WI38 (cell line): ENCODE results near the gene SPDYA.

Source experiments
- H3K4me3 ChIP-seq: 2 replicates; pipeline ENCODE4 v1.5.1; 2011; ENCODE audit warnings: low read depth, mild to moderate bottlenecking, control low read depth, low read length
- TF ChIP-seq, protein P1 (sequence below): IDR thresholded peaks from 2 replicates; pipeline ENCODE4 v1.5.1; 2012; ENCODE audit warnings: low read depth, mild to moderate bottlenecking, control low read depth, low read length

Gene SPDYA

DNA sequence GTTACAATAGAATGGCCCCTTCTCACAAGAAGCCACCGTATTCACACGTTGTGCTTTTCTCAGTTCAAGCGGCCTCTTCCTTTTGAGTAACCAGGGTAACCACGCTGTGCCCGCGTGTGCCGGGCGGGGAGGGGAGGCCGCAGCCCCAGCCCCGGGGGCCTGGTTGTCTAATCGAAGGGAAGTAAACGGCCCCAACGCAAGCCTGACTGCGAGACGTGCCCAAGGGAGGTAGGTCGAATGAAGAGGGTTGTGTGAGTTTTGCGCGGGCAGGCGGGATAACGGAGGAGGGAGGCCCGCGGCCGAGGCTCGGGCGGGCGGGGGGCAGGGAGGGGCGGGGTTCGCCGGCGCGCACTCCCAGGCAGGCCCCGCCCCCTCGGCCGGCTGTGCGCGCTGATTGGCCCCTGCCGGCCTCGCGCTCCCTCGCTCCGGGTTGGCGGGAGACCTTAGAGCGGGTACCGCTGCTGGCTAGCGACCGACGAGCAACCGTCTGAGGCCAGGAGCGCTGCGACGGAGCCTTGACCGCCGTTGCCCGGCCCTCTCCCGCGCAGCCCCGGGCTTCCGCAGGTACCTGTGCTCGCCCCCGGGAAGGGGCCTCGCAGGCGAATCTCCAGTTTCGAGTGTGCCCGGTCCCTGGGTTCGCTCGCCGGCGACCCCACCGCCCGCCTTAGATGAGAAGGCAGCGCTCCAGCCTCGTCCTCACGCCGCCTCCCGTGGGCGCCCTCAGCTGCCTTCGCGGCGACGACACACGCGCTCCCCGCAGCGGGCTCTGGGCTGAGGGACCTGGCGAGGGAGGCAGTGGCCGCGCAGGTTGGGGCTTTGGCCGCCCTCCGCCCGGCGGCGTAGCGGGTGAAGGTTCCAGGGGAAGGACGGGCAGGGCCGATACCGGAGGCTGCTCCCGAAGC is at the start of gene SPDYA:
SPDYA (plus strand) TSS at position 451 of the 902 bp plus-strand sequence. CDS start 5,181 bp downstream, outside the sequence.
- H3K4me3 ChIP-seq, result peak within 1 kb of the TSS; percentile 48

DNA sequence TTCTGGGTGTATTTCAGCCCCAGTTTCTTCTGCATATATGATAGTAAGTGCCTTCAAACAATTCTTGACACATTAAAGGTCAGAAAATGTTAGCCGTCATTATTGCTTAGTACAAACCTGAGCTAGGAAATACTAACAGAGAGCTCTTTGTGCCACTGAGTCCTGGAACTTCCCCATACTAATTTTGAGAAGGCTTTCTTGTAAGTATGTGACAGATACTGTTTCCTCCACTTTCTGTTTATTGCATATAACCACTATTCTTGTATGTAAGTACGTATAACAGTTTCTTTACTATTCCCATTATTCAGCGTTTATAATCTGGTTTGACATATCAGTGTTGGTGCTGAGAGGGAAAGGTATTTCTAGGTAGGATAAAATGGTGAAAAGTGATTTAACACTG is 49.2 kb upstream of the SPDYA start:
- no peak overlapping the region for H3K4me3 ChIP-seq
- TF ChIP-seq, protein P1, sequence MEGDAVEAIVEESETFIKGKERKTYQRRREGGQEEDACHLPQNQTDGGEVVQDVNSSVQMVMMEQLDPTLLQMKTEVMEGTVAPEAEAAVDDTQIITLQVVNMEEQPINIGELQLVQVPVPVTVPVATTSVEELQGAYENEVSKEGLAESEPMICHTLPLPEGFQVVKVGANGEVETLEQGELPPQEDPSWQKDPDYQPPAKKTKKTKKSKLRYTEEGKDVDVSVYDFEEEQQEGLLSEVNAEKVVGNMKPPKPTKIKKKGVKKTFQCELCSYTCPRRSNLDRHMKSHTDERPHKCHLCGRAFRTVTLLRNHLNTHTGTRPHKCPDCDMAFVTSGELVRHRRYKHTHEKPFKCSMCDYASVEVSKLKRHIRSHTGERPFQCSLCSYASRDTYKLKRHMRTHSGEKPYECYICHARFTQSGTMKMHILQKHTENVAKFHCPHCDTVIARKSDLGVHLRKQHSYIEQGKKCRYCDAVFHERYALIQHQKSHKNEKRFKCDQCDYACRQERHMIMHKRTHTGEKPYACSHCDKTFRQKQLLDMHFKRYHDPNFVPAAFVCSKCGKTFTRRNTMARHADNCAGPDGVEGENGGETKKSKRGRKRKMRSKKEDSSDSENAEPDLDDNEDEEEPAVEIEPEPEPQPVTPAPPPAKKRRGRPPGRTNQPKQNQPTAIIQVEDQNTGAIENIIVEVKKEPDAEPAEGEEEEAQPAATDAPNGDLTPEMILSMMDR, result no peak

More for the DNA sequence above, at the start of gene SPDYA:
- TF ChIP-seq, protein P1, result no peak

DNA sequence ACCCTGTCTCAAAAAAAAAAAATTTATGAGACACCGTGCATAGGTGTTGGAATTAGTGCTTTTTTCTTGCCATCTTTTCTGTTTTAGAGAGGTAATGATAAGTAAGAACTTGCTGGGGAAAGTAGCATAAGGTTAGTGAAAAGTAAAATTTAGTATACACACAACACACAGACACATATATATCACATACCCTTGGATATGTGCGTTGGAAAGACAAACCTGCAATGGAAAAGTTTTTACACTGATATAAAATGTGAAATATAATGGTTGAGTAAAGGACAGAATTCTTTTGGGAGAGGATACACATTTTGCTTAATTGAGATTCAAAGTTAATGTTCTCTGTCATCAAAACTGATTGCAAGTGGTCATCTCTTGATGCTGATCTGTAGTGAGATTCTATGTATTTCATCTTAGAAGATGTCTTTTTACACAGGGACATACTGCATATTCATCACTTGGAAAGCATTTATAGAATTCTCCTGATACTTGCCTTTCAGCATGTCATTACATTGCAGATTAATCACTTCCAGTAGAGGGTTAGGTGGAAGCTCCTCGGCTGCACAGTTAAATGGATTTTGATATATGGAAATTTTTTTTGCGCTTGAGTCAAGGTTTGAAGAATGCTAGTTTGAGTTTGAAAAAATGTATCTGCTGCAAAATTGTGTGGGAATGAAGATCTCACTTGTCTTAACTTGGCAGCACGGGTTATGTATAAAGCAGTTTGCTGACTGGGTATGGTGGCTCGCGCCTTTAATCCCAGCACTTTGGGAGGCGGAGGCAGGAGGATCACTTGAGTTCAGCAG is 45.5 kb upstream of the SPDYA start:
- no peak overlapping the region for H3K4me3 ChIP-seq
- TF ChIP-seq, protein P1, result no peak

DNA sequence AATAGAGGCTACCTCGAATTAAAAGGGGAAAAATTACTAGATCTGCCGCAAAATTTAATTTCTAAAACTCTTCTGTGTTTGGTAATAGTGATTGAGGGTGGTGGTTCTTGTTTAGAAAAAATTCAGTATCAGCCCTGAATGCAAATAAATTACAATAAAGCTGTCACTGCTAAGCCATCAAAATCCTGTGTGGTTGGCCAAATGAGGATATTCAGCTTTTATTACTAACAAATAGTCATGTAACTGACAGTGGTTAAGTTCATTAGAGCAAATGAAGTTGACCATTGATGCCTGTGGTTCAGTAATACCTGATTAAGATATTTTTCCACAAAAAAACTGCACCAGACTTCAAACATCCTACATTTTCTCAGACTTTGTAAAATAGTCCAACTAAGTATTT is 44.6 kb upstream of the SPDYA start:
- TF ChIP-seq, protein P1, result no peak
- no peak overlapping the region for H3K4me3 ChIP-seq

DNA sequence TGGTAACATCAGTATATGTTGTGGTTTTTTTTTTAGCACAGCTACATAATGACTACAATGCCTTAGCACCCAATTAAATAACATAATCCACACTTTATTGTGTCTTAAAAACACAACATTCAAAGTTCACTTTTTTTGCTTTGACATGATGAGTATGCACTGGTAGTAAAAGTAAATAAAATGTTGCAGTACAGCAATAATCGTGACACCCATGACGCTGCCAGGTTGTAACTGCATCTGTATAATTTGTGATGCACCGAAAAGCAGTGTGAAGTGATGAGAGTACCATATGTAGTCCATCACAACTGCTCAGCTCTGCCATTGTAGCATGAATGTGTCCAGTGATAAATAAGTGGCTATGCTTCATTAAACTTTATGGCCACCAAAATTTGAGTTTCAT is 43.3 kb upstream of the SPDYA start:
- H3K4me3 ChIP-seq, result no peak overlapping the region
- TF ChIP-seq, protein P1, result no peak

DNA sequence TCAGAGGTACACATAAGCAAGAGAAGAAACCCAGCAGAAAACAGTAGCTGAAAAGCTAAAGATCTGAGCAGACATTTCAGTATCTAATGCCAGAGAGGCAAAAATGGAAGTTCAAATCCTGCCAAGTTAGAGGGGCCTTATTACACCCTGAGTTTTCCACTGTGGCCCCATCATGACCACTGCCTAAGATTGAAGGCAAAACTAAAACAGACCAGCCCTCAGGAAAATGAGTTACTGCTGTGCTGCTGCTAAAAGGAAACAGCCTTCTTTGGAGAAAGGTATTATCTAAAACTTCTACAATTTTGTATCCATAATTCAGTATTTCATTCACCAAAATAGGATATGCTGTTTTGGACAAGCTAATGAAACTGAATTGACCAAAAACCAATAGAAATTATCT is 42.2 kb upstream of the SPDYA start:
- H3K4me3 ChIP-seq, result no peak overlapping the region
- TF ChIP-seq, protein P1, result no peak

DNA sequence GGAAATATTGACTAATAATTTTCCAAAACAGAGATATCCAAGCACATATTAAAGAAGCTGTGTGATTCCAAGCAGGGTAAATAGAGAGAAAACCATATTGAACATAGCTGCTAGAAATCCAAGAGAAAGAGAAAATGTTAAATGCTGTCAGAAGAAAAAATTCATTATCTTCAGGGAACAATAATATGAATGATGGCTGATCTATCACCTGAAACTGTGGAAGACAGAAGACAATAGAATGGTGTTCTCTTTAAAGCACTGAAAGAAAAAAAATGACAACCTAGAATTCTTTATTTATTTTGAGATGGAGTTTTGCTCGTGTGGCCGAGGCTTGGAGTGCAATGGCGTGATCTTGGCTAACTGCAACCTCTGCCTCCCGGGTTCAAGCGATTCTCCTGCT is 41.7 kb upstream of the SPDYA start:
- TF ChIP-seq, protein P1, result no peak

More for the DNA sequence above, 41.7 kb upstream of the SPDYA start:
- H3K4me3 ChIP-seq, result no peak overlapping the region
